8988T (cell line): Measurements from ENCODE around the gene ZBBX.
"Not testable (repeated sequence)": the region's sequence is repeated elsewhere in the genome, so short reads cannot be mapped to it uniquely, and the experiment has no call there.

ENCODE experiments used
- DNase-seq: peaks from one replicate; pipeline ENCODE4 v3.0.0; 2011

The ZBBX gene, protein sequence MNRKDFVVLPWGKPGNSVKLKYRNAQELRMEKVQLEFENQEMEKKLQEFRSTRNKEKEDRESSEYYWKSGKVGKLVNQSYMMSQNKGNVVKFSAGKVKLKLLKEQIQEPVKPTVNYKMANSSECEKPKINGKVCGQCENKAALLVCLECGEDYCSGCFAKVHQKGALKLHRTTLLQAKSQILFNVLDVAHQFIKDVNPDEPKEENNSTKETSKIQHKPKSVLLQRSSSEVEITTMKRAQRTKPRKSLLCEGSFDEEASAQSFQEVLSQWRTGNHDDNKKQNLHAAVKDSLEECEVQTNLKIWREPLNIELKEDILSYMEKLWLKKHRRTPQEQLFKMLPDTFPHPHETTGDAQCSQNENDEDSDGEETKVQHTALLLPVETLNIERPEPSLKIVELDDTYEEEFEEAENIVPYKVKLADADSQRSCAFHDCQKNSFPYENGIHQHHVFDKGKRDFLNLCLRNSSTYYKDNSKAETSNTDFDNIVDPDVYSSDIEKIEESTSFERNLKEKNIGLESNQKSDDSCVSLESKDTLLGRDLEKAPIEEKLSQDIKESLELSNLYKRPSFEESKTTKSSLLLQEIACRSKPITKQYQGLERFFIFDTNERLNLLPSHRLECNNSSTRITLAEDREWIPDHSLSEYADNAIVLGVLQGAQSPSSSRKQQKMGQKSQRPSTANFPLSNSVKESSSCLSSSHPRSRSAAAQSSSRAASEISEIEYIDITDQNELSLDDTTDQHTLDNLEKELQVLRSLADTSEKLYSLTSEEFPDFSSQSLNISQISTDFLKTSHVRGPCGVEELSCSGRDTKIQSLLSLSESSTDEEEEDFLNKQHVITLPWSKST

GRCh38 chr3:167380004-167380689 is at the start of gene ZBBX:
ZBBX (minus strand) TSS chr3:167380297; CDS start chr3:167372901, 7,396 bp downstream.
- DNase-seq, result peak; percentile 5

- DNase-seq, result not testable (repeated sequence)
Observed at GRCh38 chr3:167426962-167427361, 46.9 kb upstream of the ZBBX start.

GRCh38 chr3:167422396-167422795 is 42.3 kb upstream of the ZBBX start:
- DNase-seq, result not testable (repeated sequence)

- no peak for DNase-seq
Observed at GRCh38 chr3:167409611-167410010, 29.5 kb upstream of the ZBBX start.

- DNase-seq, result no peak
Observed at GRCh38 chr3:167406876-167407492, 26.9 kb upstream of the ZBBX start.

GRCh38 chr3:167397826-167398225 is 17.7 kb upstream of the ZBBX start:
- no peak for DNase-seq

GRCh38 chr3:167396075-167396474 is 16.0 kb upstream of the ZBBX start:
- no peak for DNase-seq

DNA sequence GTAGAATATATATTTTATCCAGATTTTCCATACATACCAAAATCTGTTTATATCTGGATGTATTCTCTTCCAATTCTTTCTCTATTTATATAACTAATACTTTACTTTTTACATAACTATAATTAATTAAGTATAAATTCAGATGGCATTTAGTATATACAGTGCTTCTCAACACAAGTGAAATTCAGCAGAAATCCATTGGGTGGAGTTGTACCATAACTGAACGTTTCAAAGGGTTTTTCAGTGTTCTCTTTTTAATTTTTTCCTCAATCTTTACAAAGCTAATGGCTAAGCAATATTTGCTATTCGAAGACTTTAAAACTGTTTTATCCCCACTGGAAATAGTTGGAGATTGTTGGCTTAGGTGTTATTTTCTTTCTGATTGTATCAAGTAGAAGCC is 13.9 kb upstream of the ZBBX start:
- no peak for DNase-seq

- no peak for DNase-seq
Observed at GRCh38 chr3:167382155-167382554, 2.1 kb upstream of the ZBBX start.

DNA sequence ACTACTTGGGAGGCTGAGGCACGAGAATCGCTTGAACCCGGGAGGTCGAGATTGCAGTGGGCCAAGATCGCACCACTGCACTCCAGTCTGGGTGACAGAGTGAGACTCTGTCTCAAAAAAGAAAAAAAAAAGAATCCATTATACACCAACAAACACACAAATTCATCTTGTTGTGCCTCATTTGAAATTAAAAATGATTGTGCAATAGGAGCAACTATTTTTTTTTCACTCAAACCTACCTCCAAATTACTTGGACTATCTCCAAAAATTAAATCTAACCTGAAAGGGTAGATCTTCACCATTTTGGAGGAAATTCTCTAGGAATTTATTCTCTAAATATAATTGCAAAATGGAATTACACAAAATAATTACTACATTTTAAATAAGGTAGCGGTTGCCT is 4.6 kb downstream of the ZBBX start:
- no peak for DNase-seq

GRCh38 chr3:167372138-167372537 is 8.0 kb downstream of the ZBBX start:
- no peak for DNase-seq

GRCh38 chr3:167361948-167362347 is 18.1 kb downstream of the ZBBX start:
- no peak for DNase-seq

- DNase-seq, result no peak
Observed at GRCh38 chr3:167361306-167361705, 18.8 kb downstream of the ZBBX start.

DNA sequence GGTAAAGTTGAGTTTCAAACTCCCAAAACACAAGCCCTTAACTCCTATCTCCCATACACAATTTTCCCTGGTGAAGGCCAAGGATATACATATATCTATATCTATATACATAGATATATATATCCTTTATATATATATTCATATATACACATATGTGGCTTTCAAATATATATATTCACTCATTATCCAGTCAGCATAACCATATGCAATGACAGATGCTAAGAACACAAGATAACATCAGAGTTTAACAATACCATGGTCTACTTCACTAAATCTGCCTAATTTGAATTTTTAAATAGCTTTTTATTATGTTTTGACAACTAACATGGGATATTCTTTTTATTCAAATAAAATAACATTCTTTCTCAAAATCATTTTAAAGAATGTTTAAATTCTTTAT is 24.7 kb downstream of the ZBBX start:
- DNase-seq, result no peak

DNA sequence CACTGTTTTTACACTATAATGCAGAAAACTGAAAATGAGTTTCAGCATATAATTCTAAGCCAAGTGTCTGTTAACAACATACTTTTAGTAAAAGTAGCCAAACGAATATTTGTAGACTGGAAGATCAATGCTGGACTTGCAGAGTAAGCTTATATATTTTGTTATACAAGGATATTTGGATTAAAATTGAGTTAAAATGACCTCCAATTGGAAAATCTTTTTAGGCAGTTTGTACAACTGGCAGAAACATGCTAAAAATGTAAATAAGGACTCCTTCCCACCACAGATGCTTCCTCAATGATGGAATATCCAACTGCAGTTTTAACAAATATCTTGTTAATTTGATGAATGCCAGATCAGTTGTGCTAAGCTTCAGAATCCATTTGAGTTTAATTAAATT is 25.3 kb downstream of the ZBBX start:
- no peak for DNase-seq

DNA sequence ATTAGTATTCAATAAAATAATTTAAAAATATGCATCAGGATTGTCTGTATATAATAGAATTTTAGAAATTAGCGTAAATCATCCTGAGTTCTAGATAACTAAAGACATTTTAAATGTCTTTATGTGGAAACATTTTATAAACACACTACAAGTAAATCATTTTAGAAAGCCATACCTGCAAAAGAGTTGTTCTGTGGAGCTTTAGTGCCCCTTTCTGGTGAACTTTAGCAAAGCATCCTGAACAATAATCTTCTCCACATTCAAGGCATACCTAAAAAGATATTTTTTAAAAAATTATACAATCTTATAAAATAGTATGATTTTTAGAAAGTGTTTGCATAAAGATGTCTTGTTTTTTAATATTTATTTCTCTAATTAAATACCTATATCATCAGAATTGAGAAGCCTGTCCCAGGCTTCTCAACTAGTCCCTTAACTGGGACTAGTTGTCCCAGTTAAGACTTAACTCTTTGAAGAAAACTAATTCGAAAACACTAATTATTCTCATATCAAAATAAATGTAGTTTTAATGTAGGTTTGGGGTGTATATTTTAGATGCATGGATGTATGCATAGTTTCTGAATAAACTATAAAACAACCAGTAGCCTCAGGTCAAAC is 29.7 kb downstream of the ZBBX start:
- no peak for DNase-seq

- DNase-seq, result no peak
Observed at GRCh38 chr3:167346171-167346570, 33.9 kb downstream of the ZBBX start.

DNA sequence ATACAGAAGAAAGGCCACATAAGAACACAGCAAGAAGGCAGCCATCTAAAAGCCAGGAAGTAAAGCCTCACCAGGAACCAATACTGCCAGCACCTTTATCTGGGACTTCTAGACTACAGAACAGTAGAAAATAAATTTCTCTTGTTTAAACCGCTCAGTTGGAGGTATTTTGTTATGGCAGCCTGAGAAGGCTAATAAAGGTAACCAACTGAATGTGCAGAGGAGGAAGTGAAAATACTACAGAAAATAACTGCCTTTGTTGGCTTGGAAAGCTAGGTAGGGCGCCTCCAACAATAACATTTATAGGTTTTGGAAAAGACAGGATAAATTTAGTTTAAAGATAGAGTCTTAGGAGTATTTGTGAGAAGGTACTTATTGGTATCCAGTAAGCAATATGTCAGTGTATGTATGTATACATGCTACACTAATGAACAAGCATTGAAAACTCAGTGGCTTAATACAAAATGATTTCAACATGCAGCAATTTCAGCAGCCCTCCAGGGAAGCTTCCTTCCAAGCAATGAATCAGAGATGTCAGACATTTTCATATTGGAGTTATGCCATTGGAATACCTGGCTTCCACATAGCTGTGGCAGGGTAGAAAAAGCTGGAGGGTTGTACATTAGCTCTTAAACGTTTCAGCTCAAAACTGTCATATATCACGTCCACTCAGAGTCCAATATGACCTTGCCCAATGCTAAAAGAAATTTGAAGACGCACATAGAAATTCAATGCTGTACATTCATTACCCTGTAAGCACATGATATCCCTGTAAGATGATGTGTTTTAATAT is 48.9 kb downstream of the ZBBX start:
- DNase-seq, result no peak

- no peak for DNase-seq
Observed at GRCh38 chr3:167323572-167323971, 56.5 kb downstream of the ZBBX start.

DNA sequence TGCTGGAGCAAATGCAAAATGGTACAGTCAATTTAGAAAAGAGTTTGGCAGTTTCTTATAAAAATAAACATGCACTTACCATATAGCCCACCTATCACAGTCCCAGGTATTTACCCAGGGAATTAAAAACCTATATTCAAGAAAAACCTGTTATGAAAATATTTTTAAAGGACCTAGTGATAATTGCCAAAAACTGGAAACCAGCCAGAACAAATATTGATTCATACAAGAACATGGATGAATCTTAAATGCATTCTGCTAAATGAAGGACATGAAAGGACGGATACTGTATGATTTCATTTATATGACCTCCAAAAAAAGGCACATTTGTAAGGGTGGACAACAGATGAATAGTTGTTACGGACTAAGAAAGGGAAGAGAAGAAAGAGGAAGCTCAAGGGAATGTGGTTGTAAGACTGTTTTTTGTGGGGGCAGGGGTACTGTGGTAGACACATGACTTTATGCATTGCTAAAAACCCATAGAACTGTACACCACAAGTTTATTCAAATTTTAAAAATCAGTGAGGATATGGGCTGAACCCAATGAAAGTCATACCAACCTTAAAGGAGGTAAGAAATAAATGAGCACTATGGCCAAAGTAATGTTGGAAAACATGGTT is 61.0 kb downstream of the ZBBX start:
- DNase-seq, result no peak

DNA sequence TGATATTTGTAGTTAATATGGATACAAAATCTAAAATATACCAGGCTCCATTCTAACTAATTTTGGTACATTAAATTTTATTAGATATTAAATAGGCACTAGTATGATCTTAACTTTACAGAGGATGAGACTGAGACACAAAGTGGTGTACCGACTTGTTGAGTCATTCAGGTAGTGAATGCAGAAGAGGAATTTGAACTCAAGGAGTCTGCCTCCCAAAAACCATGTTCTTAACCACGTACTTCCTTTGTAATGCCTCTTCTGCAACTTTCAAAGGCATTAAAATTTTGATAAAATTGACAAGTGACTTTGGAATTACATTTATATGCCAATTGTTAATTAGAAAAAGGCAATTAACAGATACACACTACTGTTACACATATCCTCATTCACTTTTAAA is 61.8 kb downstream of the ZBBX start:
- DNase-seq, result no peak
